GM12865 (cell line): ENCODE measurements around the gene ETV4.

ENCODE experiments used
- DNase-seq: peaks from one replicate; pipeline ENCODE4 v3.0.0; 2010; ENCODE audit warnings: low read depth
- H3K4me3 ChIP-seq: 2 replicates; pipeline ENCODE4 v1.5.1; 2011; ENCODE audit warnings: mild to moderate bottlenecking, low read depth, low read length, control low read depth
- TF ChIP-seq, protein P1 (sequence below): IDR thresholded peaks from 2 replicates; pipeline ENCODE4 v1.5.1; 2011; ENCODE audit warnings: low read length, control low read depth, low read depth, inconsistent platforms; ENCODE audit not compliant: insufficient read depth; ENCODE audit errors: missing control alignments

The ETV4 gene

DNA sequence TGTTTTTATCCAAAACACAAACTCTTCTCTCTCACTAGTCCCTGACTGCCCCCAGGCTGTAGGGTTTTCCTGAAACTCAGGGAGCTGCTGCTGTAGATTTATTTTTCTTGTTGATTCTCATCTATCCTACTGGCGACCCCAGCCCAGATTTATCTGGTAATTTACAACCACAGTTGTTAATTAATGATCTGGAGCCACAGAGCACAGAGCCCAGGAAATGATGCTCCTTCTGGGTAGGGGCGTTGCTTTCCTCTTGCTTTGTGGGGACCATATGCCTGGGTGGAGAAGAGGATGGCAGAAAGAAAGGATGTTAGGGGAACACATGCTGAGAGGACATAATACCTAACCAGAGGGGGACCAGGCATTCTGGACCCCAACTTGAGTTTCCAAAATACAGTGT lies 7.4 kb upstream of the ETV4 start:
- H3K4me3 ChIP-seq = no peak overlapping the region
- no peak for DNase-seq
- TF ChIP-seq, protein P1, sequence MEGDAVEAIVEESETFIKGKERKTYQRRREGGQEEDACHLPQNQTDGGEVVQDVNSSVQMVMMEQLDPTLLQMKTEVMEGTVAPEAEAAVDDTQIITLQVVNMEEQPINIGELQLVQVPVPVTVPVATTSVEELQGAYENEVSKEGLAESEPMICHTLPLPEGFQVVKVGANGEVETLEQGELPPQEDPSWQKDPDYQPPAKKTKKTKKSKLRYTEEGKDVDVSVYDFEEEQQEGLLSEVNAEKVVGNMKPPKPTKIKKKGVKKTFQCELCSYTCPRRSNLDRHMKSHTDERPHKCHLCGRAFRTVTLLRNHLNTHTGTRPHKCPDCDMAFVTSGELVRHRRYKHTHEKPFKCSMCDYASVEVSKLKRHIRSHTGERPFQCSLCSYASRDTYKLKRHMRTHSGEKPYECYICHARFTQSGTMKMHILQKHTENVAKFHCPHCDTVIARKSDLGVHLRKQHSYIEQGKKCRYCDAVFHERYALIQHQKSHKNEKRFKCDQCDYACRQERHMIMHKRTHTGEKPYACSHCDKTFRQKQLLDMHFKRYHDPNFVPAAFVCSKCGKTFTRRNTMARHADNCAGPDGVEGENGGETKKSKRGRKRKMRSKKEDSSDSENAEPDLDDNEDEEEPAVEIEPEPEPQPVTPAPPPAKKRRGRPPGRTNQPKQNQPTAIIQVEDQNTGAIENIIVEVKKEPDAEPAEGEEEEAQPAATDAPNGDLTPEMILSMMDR = no peak

GRCh38 chr17:43552229-43552837 lies 6.2 kb upstream of the ETV4 start:
- no peak for DNase-seq
- TF ChIP-seq, protein P1 = no peak
- no peak overlapping the region for H3K4me3 ChIP-seq

DNA sequence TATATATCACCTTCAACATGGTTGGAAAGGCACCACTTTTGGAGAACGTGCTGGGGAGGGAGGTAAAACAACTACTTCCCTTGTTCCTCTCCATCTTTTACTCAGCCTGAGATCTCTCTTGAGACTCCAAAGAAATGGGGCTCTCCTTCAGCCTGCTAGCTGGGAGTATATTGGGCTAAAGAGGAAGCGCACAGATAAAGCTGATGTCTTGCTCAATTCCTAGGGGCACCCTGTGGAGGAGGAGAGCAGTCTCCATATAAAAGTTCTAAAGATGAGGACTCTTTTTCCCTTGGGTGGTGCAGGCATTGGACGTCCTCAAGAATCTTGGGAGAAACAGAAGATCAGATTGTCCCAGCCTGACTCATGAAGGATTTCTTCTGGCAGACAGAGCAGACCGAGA lies 4.6 kb upstream of the ETV4 start:
- no peak overlapping the region for H3K4me3 ChIP-seq
- TF ChIP-seq, protein P1 = no peak
- DNase-seq = no peak

DNA sequence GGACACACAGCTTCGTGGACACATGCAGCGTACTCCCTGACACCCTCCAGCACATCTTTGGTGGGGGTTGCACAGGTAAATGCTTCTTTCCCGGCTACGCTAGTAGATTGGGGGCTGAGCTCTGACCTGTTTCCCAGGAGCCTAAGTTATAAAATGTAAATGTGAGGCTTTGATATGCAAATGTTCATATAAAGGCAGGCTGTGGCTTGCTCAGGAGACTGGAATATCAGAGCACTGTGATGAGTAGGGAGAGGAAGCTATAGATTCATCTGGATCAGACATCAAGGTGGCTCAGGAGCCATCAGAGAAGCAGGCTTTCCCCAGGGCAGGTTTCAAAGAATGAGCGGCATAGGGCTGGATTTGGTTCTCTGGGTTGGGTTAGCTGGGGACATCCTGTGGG lies 3.4 kb upstream of the ETV4 start:
- no peak for DNase-seq
- TF ChIP-seq, protein P1 = no peak
- no peak overlapping the region for H3K4me3 ChIP-seq

DNA sequence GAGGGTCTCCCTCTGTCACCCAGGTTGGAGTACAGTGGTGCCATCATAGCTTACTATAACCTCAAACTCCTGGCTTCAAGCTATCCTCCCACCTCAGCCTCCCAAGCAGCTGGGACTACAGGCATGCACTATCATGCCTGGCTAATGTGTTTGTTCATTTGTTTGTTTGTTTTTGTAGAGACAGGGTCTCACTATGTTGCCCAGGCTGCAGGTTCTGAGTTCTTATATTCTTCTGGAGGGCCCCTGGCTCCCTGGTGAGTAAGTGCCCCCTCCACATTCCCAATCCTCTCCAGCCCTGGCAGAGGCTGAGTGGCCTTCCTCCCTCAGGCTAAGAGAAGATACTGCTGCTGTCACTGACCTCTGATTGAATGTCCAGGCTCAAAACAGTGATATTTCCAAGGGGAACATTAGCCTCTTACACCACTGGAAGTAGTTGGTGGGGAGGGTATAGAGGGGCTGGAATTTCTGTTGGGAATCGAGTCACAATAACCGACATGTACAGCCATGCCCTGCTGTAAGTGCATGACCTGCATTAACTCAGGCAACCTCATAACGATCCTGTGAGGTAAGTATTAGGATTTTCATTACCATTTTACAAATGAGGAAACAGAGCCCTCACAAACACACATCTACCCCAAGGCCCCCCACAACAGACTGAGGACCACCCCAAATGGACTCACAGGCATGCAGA lies 2.7 kb upstream of the ETV4 start:
- TF ChIP-seq, protein P1 = no peak
- no peak overlapping the region for H3K4me3 ChIP-seq
- no peak for DNase-seq

GRCh38 chr17:43547659-43548256 lies 1.6 kb upstream of the ETV4 start:
- H3K4me3 ChIP-seq = no peak overlapping the region
- no peak for DNase-seq
- TF ChIP-seq, protein P1 = no peak

- no peak overlapping the region for H3K4me3 ChIP-seq
- DNase-seq = no peak
Measured at GRCh38 chr17:43547189-43547550, 1.0 kb upstream of the ETV4 start.

More at GRCh38 chr17:43547189-43547550, 1.0 kb upstream of the ETV4 start:
- TF ChIP-seq, protein P1 = no peak
